Subcutaneous abdominal adipose tissue (tissue), 5 donors: ENCODE measurements around the gene CSRNP2.

Source experiments
- H3K27ac ChIP-seq: one replicate; pipeline ENCODE4 v1.7.0; 2013; ENCODE audit warnings: low read depth, mild to moderate bottlenecking, inconsistent platforms, low read length, moderate library complexity
- H3K27me3 ChIP-seq, 5 donors: one replicate each; pipeline ENCODE4 v1.7.0; 2013; ENCODE audit warnings: low read length in 5 of 5, inconsistent platforms in 1 of 5; ENCODE audit not compliant: control insufficient read depth in 5 of 5, insufficient read depth in 4 of 5
- H3K36me3 ChIP-seq, 5 donors: one replicate each; pipeline ENCODE4 v1.7.0; 2013; ENCODE audit warnings: low read length in 5 of 5; ENCODE audit not compliant: control insufficient read depth in 5 of 5, insufficient read depth in 5 of 5
- H3K4me1 ChIP-seq, 5 donors: one replicate each; pipeline ENCODE4 v1.7.0; 2013; ENCODE audit warnings: low read length in 5 of 5, mild to moderate bottlenecking in 3 of 5, moderate library complexity in 1 of 5; ENCODE audit not compliant: control insufficient read depth in 5 of 5, insufficient read depth in 5 of 5
- H3K4me3 ChIP-seq, 5 donors: one replicate each; pipeline ENCODE4 v1.7.0; 2013; ENCODE audit warnings: low read length in 5 of 5, low read depth in 1 of 5
- H3K9ac ChIP-seq, 5 donors: one replicate each; pipeline ENCODE4 v1.7.0; 2013; ENCODE audit warnings: low read length in 5 of 5, mild to moderate bottlenecking in 4 of 5, moderate library complexity in 3 of 5
- H3K9me3 ChIP-seq, 5 donors: one replicate each; pipeline ENCODE4 v1.7.0; 2013; ENCODE audit warnings: low read length in 5 of 5; ENCODE audit not compliant: control insufficient read depth in 5 of 5
- donor health status: healthy.
- donor health status: healthy.
- donor health status: healthy.
- donor health status: healthy.
- donor health status: healthy.

CSRNP2 gene

DNA sequence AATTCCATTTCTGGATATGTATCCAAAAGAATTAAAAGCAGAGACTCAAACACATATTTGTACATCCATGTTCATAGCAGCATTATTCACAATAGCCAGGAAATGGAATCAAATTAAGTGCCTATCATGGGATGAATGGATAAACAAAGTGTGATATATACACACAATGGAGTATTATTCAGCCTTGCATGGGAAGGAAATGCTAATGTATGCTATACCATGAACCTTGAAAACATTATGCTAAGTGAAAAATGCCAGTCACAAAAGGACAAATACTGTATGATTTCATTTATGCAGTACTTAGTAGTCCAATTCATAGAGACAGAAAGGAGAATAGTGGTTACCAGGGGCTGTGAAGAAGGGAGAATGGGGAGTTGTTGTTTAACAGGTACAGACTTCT, 32.1 kb upstream of the CSRNP2 start:
- Histone ChIP-seq H3K27me3 (no peaks in the 10 kb centered on the region), H3K36me3 (peaks cover 27 to 53% (median 39%) of the 10 kb centered on the region in 5 donors), H3K9ac (no peak overlapping the region), H3K4me3 (no peak overlapping the region), H3K4me1 (no peaks in the 10 kb centered on the region), H3K9me3 (no peaks in the 10 kb centered on the region), H3K27ac (no peak overlapping the region)

- no peaks in the 10 kb centered on the region for H3K27me3 ChIP-seq
- H3K4me1 ChIP-seq = no peaks in the 10 kb centered on the region
- H3K9me3 ChIP-seq = no peaks in the 10 kb centered on the region
- no peak overlapping the region for H3K9ac ChIP-seq
- no peak overlapping the region for H3K4me3 ChIP-seq
- peaks cover 44 to 75% (median 56%) of the 10 kb centered on the region in 5 donors for H3K36me3 ChIP-seq
- H3K27ac ChIP-seq = no peak overlapping the region
These were observed 24.7 kb upstream of the CSRNP2 start for GRCh38 chr12:51108136-51108535.

DNA sequence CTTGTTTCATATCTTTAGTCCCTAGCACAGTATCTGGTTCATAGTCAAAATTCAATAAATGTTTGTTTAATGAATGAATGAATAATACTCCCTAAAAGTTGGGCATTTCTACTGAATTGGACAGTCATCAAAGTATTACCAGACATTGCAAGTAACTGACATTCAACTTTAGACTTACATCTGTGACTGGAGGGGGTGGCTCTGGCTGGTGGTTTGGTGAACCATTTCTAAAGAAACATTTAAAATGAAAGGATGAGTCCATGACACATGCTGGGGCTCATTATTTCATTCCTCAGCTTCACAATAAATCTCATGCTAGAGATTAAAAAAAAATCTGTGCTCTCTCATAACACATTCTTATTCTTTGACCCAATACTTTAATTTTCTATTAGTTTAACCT, 20.6 kb upstream of the CSRNP2 start:
- H3K27me3 ChIP-seq = no peaks in the 10 kb centered on the region
- H3K4me1 ChIP-seq = peaks cover 0 to 2% (median 0%) of the 10 kb centered on the region in 5 donors
- no peak overlapping the region for H3K27ac ChIP-seq
- H3K9me3 ChIP-seq = no peaks in the 10 kb centered on the region
- peaks cover 50 to 81% (median 64%) of the 10 kb centered on the region in 5 donors for H3K36me3 ChIP-seq
- no peak overlapping the region for H3K4me3 ChIP-seq
- H3K9ac ChIP-seq = no peak overlapping the region

DNA sequence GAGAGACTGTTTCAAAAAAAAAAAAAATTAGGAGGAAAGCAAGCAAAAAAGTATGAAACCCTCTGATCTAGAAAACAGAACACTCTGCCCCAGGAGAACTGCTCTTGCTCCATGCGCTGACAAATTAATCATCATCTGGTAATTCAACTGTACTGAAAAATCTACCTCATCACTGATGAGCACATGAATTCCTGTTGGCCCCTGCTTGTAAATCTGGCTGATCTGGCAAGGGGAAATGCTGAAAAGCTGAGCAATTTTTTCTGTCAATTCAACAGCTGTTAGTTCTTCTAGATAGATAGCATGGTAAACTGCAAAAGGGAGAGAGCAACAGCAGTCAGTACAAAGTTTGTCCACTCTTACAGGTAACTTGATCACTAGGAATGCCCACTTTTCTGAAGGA, 15.2 kb upstream of the CSRNP2 start:
- no peak overlapping the region for H3K9ac ChIP-seq
- no peaks in the 10 kb centered on the region for H3K9me3 ChIP-seq
- peaks cover 0 to 6% (median 0%) of the 10 kb centered on the region in 5 donors for H3K4me1 ChIP-seq
- no peaks in the 10 kb centered on the region for H3K27me3 ChIP-seq
- H3K4me3 ChIP-seq = no peak overlapping the region
- H3K27ac ChIP-seq = peak overlapping the region; percentile 33
- H3K36me3 ChIP-seq = peaks cover 47 to 92% (median 65%) of the 10 kb centered on the region in 5 donors

DNA sequence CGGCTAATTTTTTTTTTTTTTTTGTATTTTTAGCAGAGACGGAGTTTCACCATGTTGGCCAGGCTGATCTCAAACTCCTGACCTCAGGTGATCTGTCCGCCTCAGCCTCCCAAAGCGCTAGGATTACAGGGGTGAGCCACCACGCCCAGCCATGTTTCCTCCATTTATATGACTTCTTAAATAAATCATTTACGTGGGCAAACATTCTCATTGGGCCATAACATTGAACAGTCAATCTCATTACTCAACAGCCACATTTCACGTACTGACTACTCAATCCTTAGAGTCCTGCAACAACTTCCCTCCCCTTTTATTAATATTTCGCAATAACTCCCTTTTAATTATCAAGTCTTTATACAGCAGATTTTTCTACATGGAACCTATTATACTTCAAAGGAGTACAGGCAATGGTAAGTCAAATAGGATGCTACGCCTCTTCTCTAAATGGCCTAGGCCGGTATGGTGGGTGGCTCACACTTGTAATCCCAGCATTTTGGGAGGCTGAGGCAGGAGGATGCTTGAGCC, 7.4 kb upstream of the CSRNP2 start:
- no peak overlapping the region for H3K9ac ChIP-seq
- peaks cover 12 to 38% (median 25%) of the 10 kb centered on the region in 5 donors for H3K36me3 ChIP-seq

DNA sequence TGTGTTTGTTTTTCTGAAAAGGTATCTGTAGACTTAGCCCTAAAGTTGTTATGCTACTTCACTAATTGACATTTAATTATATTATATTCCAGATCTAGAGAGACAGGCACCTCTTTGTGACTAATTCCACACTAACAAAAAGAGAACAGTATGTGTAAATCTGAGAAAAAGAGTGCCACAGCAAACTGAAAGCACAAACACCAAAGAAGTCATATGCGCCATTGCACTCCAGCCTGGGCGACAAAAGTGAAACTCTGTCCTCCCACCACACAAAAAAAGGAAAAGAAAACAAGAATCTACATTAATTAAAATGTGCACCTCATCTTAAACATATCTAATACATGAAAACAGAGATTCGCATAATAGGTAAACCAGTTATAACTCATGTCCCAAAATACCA, 4.4 kb upstream of the CSRNP2 start:
- H3K4me1 ChIP-seq = peaks cover 0 to 8% (median 4%) of the 10 kb centered on the region in 5 donors
- H3K9ac ChIP-seq = no peak overlapping the region
- no peaks in the 10 kb centered on the region for H3K9me3 ChIP-seq
- H3K36me3 ChIP-seq = peaks cover 0 to 16% (median 6%) of the 10 kb centered on the region in 5 donors
- H3K4me3 ChIP-seq = no peak overlapping the region
- H3K27ac ChIP-seq = no peak overlapping the region
- H3K27me3 ChIP-seq = no peaks in the 10 kb centered on the region

More for the DNA sequence above, 7.4 kb upstream of the CSRNP2 start:
- Histone ChIP-seq H3K9me3 (no peaks in the 10 kb centered on the region), H3K4me1 (no peaks in the 10 kb centered on the region), H3K27me3 (no peaks in the 10 kb centered on the region), H3K4me3 (no peak overlapping the region), H3K27ac (no peak overlapping the region)

DNA sequence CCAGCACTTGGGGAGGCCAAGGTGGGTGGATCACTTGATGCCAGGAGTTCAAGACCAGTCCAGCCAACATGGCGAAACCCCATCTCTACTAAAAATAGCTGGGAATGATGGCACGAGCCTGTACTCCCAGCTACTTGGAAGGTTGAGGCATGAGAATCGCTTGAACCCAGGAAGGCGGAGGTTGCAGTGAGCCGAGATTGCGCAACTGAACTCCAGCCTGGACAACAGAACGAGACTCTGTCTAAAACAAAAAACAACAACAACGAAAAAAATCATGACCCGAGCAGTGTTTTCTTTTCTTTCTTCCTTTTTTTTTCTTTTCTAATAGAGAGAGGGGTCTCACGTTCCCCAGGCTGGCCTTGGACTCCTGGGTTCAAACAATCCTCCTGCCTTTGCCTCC, 3.5 kb upstream of the CSRNP2 start:
- H3K9me3 ChIP-seq = no peaks in the 10 kb centered on the region
- H3K4me3 ChIP-seq = no peak overlapping the region
- no peak overlapping the region for H3K27ac ChIP-seq
- H3K36me3 ChIP-seq = peaks cover 0 to 13% (median 4%) of the 10 kb centered on the region in 5 donors
- peaks cover 0 to 17% (median 13%) of the 10 kb centered on the region in 5 donors for H3K4me1 ChIP-seq
- H3K27me3 ChIP-seq = no peaks in the 10 kb centered on the region
- H3K9ac ChIP-seq = no peak overlapping the region

DNA sequence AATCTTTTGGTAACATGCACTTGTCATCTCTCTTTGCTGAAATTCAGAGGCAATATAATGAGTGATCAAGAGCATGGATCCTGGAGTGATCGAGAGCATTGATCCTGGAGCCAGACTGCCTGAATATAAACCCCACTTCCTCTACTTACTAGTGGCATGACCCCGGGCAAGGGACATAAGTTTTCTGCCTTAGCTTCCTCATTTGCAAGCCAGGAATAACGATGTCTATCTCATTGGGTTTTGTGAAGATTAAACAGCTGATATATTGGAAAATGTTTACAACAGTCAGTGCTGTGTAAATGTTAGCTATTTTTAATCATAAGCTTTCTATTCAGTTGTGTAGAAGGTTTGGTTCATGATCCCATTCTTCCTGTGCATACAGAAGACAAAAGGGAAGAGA, 2.4 kb upstream of the CSRNP2 start:
- no peaks in the 10 kb centered on the region for H3K27me3 ChIP-seq
- peaks cover 0 to 8% (median 2%) of the 10 kb centered on the region in 5 donors for H3K36me3 ChIP-seq
- H3K27ac ChIP-seq = no peak overlapping the region
- no peak overlapping the region for H3K4me3 ChIP-seq
- no peaks in the 10 kb centered on the region for H3K9me3 ChIP-seq
- no peak overlapping the region for H3K9ac ChIP-seq
- peaks cover 0 to 23% (median 20%) of the 10 kb centered on the region in 5 donors for H3K4me1 ChIP-seq

DNA sequence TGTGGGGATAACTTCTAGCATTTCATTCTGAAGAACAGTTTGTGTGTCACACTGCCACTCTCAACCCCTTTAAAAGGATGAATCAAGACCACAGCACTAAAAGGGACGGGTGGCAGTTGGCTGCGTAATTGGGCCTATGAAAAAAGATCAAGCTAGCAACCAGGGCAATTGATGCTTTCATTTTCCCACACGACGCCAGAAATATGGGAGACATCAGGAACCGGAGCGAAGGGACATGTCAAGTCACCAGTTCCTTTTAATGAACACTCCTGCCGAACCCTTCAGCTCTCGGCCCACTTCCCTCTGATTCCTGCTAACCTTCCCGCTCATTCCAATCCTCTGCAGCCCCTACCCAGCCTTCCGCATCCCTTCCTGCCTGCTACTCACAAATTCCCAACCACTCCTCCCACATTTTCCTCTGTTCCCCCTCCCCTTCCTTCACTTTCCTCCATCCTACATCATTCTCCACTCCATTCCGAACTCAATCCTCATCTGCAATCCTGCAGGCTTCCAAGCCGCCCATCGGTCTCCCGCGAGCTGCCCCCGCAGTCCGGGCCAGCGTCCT, 753 bp downstream of the CSRNP2 start:
- H3K9ac ChIP-seq = peak overlapping the region; percentile 71 to 93 (median 76)

GRCh38 chr12:51081421-51081820, 2.0 kb downstream of the CSRNP2 start:
- H3K36me3 ChIP-seq = no peaks in the 10 kb centered on the region
- H3K4me1 ChIP-seq = peaks cover 3 to 43% (median 38%) of the 10 kb centered on the region in 5 donors
- no peaks in the 10 kb centered on the region for H3K27me3 ChIP-seq
- H3K4me3 ChIP-seq = no peak overlapping the region
- H3K27ac ChIP-seq = peak overlapping the region; percentile 83
- no peak overlapping the region for H3K9ac ChIP-seq
- H3K9me3 ChIP-seq = no peaks in the 10 kb centered on the region

More for the DNA sequence above, 753 bp downstream of the CSRNP2 start:
- Histone ChIP-seq H3K36me3 (no peaks in the 10 kb centered on the region), H3K27me3 (no peaks in the 10 kb centered on the region), H3K4me3 (peak overlapping the region; percentile 76 to 97 (median 86)), H3K27ac (peak overlapping the region; percentile 83), H3K9me3 (no peaks in the 10 kb centered on the region), H3K4me1 (peaks cover 0 to 32% (median 26%) of the 10 kb centered on the region in 5 donors)
